Activated T-cell treated with anti-CD3 and anti-CD28 coated beads for 4 hours (primary cell): ENCODE results near the gene PCDH12.
"Not testable (repeated sequence)": the region's sequence is repeated elsewhere in the genome, so short reads cannot be mapped to it uniquely, and the experiment has no call there.

Source experiments
- DNase-seq: peaks from one replicate; pipeline ENCODE4 v3.0.0-alpha.2; 2020

PCDH12 gene

GRCh38 chr5:141935538-141935937, 22.5 kb downstream of the PCDH12 start:
- no peak for DNase-seq

GRCh38 chr5:141934099-141934844, 23.7 kb downstream of the PCDH12 start:
- DNase-seq, result no peak

GRCh38 chr5:141933151-141933550, 24.9 kb downstream of the PCDH12 start:
- DNase-seq, result no peak

- no peak for DNase-seq
Observed at GRCh38 chr5:141931694-141932093, 26.3 kb downstream of the PCDH12 start.

- no peak for DNase-seq
Observed at GRCh38 chr5:141929398-141930058, 28.5 kb downstream of the PCDH12 start.

GRCh38 chr5:141928051-141928450, 30.0 kb downstream of the PCDH12 start:
- no peak for DNase-seq

- no peak for DNase-seq
Observed at GRCh38 chr5:141926434-141926833, 31.6 kb downstream of the PCDH12 start.

- DNase-seq, result peak; percentile 96
Observed at GRCh38 chr5:141923448-141924313, 34.3 kb downstream of the PCDH12 start, which contains the start of gene DELE1. DELE1 (plus strand) TSS chr5:141923871; CDS start chr5:141923942, 71 bp downstream.

- not testable (repeated sequence) for DNase-seq
Observed at GRCh38 chr5:141922827-141923447, 35.1 kb downstream of the PCDH12 start.

- no peak for DNase-seq
Observed at GRCh38 chr5:141920771-141921170, 37.2 kb downstream of the PCDH12 start.

- no peak for DNase-seq
Observed at GRCh38 chr5:141919218-141920119, 38.5 kb downstream of the PCDH12 start.

- DNase-seq, result no peak
Observed at GRCh38 chr5:141917760-141918159, 40.2 kb downstream of the PCDH12 start.

GRCh38 chr5:141916522-141916921, 41.5 kb downstream of the PCDH12 start:
- DNase-seq, result no peak

- no peak for DNase-seq
Observed at GRCh38 chr5:141915881-141916336, 42.1 kb downstream of the PCDH12 start.

GRCh38 chr5:141914797-141915196, 43.2 kb downstream of the PCDH12 start:
- DNase-seq, result no peak

- no peak for DNase-seq
Observed at GRCh38 chr5:141914199-141914743, 43.7 kb downstream of the PCDH12 start.

GRCh38 chr5:141913560-141914198, 44.3 kb downstream of the PCDH12 start:
- DNase-seq, result no peak

GRCh38 chr5:141910271-141910673, 47.7 kb downstream of the PCDH12 start:
- DNase-seq, result no peak

- no peak for DNase-seq
Observed at GRCh38 chr5:141909212-141909611, 48.8 kb downstream of the PCDH12 start.

- no peak for DNase-seq
Observed at GRCh38 chr5:141908796-141909195, 49.2 kb downstream of the PCDH12 start.

- DNase-seq, result no peak
Observed at GRCh38 chr5:141906972-141907371, 51.0 kb downstream of the PCDH12 start.
